Middle frontal gyrus (tissue), 1 donor: Measurements from ENCODE around the gene STK16.
"Not testable (repeated sequence)": the region's sequence is repeated elsewhere in the genome, so short reads cannot be mapped to it uniquely, and the experiment has no call there.

Source experiments
- DNase-seq: peaks from one replicate; pipeline ENCODE4 v3.0.0-alpha.2; 2015; ENCODE audit warnings: low spot score; ENCODE audit errors: extremely low spot score

STK16 gene

DNA sequence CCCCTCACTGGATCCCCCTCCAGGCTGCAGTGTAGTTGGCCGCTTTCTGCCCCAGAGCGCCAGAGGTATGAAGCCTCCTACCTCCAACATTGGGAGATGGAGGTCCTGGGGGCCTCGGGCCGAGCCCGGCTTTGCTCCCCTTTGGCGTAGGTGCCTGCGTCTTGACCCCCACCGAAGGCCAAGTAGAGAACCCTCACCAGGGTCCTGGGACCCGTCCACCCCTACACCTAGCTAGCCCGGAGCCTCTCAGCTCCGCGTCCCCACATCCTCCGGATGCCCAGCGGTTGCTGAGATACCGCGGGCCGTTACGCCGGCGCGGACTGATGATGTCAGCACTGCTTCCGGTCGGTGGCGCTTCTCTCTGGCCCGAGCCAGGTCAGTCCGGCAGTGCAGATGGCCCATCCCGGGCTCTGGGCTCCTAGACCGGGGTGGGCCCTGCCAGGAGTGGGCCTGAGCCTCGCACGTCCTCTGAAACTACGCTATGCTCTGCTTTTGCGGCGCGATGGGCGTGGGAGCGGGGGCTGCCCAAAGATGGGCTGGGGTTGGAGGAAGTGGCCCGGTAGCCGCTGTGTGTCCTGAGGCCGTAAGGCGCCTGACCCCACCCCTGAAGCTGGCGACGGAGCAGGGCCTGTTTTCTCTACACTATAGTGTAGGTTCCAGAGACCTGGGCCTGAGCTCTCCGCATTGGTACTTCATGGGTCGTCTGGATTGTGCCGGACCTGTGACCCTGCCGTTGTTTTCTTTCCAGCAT lies at the start of gene STK16, which contains the start of gene GLB1L:
Gene STK16, plus strand, starts transcription at position 332 of the 751 bp plus-strand sequence. CDS start 521 bp downstream, outside the sequence.
Gene GLB1L, minus strand, starts transcription at position 297 of the 751 bp plus-strand sequence. CDS start 1,871 bp downstream, outside the sequence.
- DNase-seq: peak; percentile 91

GRCh38 chr2:219197388-219197787 lies 47.9 kb upstream of the STK16 start:
- DNase-seq: no peak

GRCh38 chr2:219198974-219199373 lies 46.3 kb upstream of the STK16 start:
- DNase-seq: no peak

DNA sequence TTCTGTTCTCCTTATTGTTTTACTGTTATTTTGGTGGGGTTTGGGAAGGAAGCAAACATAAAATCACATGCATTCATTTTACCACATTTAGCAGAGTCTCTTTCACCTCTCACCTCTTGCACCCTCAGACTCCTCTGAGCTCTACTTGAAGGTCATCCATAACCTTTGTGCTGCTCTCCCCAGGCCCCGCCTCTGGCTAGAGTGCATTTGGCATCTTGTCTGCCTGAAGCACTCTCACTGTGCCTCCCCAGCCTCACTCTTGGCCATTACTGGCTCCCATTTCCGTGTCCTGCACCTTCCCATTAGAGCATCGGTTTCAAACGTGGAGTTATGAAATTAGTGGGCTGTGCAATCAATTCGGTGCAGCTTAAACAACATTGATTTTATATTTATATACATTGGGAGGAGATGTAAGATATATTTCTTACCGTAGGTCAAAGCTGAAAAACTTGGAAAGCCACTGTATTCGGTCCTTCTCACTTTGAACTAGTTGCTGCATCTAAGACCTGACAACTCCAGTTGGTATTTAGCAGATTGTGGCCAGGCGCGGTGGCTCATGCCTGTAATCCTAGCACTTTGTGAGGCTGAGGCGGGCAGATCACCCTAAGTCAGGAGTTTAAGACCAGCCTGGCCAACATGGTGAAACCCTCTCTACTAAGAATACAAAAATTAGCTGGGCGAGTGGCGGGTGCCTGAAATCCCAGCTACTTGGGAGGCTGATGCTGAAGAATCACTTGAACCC lies 45.6 kb upstream of the STK16 start:
- DNase-seq: no peak

DNA sequence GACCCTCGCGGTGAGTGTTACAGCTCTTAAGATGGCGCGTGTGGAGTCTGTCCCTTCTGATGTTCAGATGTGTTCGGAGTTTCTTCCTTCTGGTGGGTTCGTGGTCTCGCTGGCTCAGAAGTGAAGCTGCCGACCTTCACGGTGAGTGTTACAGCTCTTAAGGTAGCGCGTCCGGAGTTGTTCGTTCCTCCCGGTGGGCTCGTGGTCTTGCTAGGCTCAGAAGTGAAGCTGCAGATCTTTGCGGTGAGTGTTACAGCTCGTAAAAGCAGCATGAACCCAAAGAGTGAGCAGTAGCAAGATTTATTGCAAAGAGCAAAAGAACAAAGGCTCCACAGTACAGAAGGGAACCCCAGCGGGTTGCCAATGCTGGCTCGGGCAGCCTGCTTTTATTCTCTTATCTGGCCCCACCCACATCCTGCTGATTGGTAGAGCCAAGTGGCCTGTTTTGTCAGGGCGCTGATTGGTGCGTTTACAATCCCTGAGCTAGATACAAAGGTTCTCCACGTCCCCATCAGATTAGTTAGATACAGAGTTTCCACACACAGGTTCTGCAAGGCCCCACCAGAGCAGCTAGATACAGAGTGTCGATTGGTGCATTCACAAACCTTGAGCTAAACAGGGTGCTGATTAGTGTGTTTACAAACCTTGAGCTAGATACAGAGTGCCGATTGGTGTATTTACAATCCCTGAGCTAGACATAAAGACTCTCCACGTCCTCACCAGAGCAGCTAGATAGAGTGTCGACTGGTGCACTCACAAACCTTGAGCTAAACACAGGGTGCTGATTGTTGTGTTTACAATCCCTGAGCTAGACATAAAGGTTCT lies 44.6 kb upstream of the STK16 start:
- DNase-seq: not testable (repeated sequence)

DNA sequence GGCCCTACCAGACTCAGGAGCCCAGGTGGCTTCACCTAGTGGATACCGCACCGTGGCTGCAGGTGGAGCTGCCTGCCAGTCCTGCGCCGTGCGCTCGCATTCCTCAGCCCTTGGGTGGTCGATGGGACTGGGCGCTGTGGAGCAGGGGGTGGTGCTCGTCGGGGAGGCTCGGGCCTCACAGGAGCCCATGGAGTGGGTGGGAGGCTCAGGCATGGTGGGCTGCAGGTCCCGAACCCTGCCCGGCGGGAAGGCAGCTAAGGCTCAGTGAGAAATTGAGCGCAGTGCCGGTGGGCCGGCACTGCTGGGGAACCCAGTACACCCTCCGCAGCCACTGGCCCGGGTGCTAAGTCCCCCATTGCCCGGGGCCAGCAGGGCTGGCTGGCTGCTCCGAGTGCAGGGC lies 43.9 kb upstream of the STK16 start:
- DNase-seq: not testable (repeated sequence)

GRCh38 chr2:219204425-219205164 lies 40.7 kb upstream of the STK16 start:
- no peak for DNase-seq

DNA sequence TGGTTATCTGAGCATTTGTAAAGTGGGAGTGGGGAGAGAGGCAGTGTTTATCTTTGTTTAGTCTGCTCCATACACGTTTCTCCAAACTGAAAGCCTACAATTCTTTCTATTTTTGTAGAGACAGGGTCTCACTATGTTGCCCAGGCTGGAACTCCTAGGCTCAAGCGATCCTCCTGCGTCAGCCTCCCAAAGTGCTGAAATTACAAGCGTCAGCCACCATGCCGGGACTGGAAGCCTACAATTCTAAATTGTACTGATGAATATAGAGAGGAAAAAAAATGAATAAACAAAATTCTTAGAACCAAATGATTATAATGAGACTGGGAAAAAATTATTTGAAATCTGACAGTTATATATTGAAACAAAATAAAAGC lies 40.1 kb upstream of the STK16 start:
- DNase-seq: no peak

- DNase-seq: no peak
Observed at GRCh38 chr2:219205981-219206327, 39.3 kb upstream of the STK16 start.

GRCh38 chr2:219206328-219207133 lies 38.7 kb upstream of the STK16 start, which contains the start of gene ZFAND2B:
ZFAND2B (plus strand) TSS chr2:219206782; CDS start chr2:219206988, 206 bp downstream.
- DNase-seq: peak; percentile 92

GRCh38 chr2:219207134-219207883 lies 38.0 kb upstream of the STK16 start:
- DNase-seq: peak; percentile 16

- no peak for DNase-seq
Observed at GRCh38 chr2:219207884-219208740, 37.2 kb upstream of the STK16 start.

DNA sequence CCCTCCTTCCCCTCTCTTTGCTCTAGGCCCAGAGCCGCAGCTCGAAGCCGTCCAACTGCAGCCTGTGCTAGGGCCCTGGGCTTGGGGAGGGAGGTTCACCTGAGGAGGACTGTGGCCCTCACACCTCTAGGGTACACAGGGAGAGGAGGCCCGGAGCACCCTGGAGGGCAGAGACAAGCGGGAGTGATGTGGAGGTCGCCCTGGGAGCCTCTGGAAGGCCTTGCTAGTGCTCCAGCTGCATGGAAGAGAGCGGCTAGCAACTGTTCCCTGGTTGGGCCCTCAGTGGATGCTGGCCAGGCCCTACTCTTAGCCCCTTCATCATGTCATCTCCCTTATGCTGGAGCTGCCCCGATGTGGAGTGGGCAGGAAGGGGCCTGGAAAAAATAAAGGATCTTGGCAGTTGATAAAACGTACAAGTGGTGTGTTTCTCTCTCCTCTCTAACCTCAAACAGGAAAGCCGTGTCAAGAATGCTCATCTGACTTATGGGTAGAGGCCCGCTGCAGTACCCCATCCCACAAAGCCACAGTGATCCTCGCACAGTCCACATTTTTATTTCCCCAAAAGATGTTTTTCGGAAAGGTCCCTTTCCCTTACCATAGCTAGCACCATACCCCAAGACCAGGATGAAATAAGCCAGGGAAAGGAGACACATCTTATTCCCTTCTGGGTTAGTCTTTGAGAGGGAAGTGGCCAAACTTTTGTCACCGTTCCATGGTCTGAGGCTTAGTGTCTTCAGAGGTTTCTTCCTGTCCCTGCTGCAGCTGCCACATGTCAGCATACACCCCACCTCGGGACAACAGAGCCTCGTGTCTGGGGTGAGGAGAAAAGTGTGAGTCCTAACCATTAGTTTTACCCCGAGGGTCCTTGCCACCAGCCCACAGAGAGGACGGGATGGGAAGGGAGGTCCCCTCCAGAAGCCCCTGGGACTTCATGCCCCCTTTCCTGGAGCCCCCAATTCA lies 35.8 kb upstream of the STK16 start:
- no peak for DNase-seq

GRCh38 chr2:219210196-219210885 lies 34.9 kb upstream of the STK16 start:
- DNase-seq: no peak

GRCh38 chr2:219210886-219211362 lies 34.4 kb upstream of the STK16 start:
- no peak for DNase-seq

DNA sequence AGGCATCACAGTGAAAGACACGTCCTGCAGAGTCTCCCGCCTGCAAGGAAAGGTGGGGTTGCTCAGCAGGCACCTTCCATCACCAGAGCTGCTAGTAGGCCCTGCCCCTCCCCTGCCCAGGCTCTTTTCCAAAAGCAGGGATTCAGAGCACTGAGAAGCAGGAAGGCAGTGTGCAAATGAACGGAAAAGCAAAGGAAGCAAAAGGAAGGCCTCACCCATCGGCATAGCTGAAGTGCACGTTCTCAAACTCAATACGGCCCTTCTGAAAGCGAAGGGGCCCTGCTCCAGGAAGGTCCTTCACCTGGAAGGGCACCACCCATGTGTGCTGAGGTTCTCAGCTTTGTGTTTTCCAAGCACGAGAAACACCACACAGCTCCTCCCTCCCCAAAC lies 32.3 kb upstream of the STK16 start:
- DNase-seq: no peak
